Sigmoid colon (tissue), 4 donors: ENCODE results near the gene HS3ST4.

Experiments used
- CTCF ChIP-seq, 4 experiments: fragments of 450-650 bp in 3 of 4; fragments of 200-600 bp in 1 of 4; IDR thresholded peaks; one replicate each; pipeline ENCODE4 v1.5.1; 2016 to 2019; ENCODE audit warnings: antibody characterized with exemption in 4 of 4, mild to moderate bottlenecking in 3 of 4, moderate library complexity in 2 of 4
- POLR2A ChIP-seq, 2 donors: fragments of 450-650 bp; IDR thresholded peaks; one replicate each; pipeline ENCODE4 v1.6.1; 2016; ENCODE audit warnings: antibody characterized with exemption in 2 of 2, mild to moderate bottlenecking in 2 of 2, moderate library complexity in 2 of 2
- POLR2AphosphoS5 ChIP-seq, 4 donors: sonication (generic); formaldehyde crosslinking; IDR thresholded peaks; one replicate each; pipeline ENCODE4 v1.6.1; 2017; ENCODE audit warnings: antibody characterized with exemption in 4 of 4

DNA sequence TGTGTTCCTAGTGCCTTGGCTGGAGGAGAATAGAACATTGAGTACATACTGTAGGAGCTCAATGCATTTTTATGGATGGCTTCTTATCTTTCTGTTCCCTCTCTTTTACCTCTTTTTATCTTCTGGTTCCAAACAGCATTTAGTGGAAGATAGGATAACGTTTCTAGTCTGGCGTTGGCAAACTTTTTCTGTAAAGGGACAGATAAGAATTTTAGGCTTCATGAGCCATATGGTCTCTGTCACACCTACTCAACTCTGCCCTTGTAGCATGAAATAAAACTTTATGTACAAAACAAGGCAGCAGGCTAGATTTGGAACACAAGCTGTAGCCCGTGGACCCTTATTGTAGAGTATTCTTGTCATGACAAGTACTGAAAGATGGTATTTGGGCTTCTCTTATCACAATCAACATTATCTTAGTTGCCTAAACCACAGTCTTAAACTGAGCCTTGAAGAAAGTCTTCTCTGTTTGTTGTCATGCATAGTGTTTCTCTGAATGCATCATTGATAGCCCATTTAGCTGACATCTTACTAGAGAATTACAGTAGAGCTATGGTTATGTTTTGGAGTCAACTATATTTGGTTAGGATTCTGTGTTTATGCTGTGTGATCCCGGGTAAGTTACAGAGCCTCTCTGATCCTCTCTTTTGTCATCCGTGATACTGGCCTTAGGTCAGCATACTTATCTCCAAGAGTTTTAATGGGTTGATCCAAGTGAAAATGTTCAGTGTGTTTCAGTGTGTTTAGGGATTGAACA is 80.2 kb downstream of the HS3ST4 start:
- TF ChIP-seq CTCF (IDR thresholded peaks at IDR 0.05), result no peak
- TF ChIP-seq POLR2AphosphoS5 (IDR thresholded peaks at IDR 0.05), result no peak
- no peak for TF ChIP-seq POLR2A (IDR thresholded peaks at IDR 0.05)
